SK-N-SH treated with all-trans-retinoic acid at 6 μM for 48 hours (cell line): ENCODE data around the gene CRYBB2.

Source experiments
- BACH2 ChIP-seq: fragments of 250-450 bp; sonication (Bioruptor Pico); IDR thresholded peaks from 2 replicates; pipeline ENCODE4 v1.9.0; 2021; ENCODE audit warnings: mild to moderate bottlenecking, borderline replicate concordance
- CREB5 ChIP-seq: fragments of 250-450 bp; sonication (Bioruptor Pico); IDR thresholded peaks from 2 replicates; pipeline ENCODE4 v1.5.1; 2020; ENCODE audit warnings: low read depth, mild to moderate bottlenecking, moderate library complexity
- GLIS3 ChIP-seq: fragments of 250-450 bp; sonication (Bioruptor Pico); IDR thresholded peaks from 2 replicates; pipeline ENCODE4 v1.5.0; 2020; ENCODE audit warnings: mild to moderate bottlenecking, moderate library complexity
- ZFP30 ChIP-seq: fragments of 450-650 bp; formaldehyde crosslinking; IDR thresholded peaks from 2 replicates; pipeline ENCODE4 v1.5.0; 2022; ENCODE audit warnings: mild to moderate bottlenecking, moderate library complexity
- ZNF565 ChIP-seq: fragments of 450-650 bp; formaldehyde crosslinking; conservative IDR thresholded peaks from 2 replicates; pipeline ENCODE4 v1.5.0; 2020; ENCODE audit warnings: low read depth, mild to moderate bottlenecking, moderate library complexity
- ZNF70 ChIP-seq: fragments of 450-650 bp; formaldehyde crosslinking; IDR thresholded peaks from 2 replicates; pipeline ENCODE4 v1.5.0; 2020; ENCODE audit warnings: mild to moderate bottlenecking, moderate library complexity
- TF ChIP-seq, protein P1 (sequence below): fragments of 250-450 bp; sonication (Bioruptor Pico); IDR thresholded peaks from 2 replicates; pipeline ENCODE4 v1.8.0; 2020; ENCODE audit warnings: mild to moderate bottlenecking, moderate library complexity, borderline replicate concordance
- TF ChIP-seq, protein P2 (sequence below): fragments of 250-450 bp; sonication (Bioruptor Pico); IDR thresholded peaks from 2 replicates; pipeline ENCODE4 v1.5.1; 2021; ENCODE audit warnings: mild to moderate bottlenecking, moderate library complexity
- TF ChIP-seq, protein P3 (sequence below): fragments of 250-450 bp; sonication (Bioruptor Pico); IDR thresholded peaks from 2 replicates; pipeline ENCODE4 v1.5.0; 2020; ENCODE audit warnings: mild to moderate bottlenecking, moderate library complexity

GRCh38 chr22:25232301-25232700, 12.9 kb downstream of the CRYBB2 start:
- TF ChIP-seq GLIS3 (no peak), ZNF70 (no peak), ZFP30 (no peak), ZNF565 (no peak), CREB5 (CRISPR knock-in tag) (no peak), BACH2 (CRISPR knock-in tag) (no peak)
- TF ChIP-seq, protein P1, sequence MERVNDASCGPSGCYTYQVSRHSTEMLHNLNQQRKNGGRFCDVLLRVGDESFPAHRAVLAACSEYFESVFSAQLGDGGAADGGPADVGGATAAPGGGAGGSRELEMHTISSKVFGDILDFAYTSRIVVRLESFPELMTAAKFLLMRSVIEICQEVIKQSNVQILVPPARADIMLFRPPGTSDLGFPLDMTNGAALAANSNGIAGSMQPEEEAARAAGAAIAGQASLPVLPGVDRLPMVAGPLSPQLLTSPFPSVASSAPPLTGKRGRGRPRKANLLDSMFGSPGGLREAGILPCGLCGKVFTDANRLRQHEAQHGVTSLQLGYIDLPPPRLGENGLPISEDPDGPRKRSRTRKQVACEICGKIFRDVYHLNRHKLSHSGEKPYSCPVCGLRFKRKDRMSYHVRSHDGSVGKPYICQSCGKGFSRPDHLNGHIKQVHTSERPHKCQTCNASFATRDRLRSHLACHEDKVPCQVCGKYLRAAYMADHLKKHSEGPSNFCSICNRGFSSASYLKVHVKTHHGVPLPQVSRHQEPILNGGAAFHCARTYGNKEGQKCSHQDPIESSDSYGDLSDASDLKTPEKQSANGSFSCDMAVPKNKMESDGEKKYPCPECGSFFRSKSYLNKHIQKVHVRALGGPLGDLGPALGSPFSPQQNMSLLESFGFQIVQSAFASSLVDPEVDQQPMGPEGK, result no peak
- TF ChIP-seq, protein P2, sequence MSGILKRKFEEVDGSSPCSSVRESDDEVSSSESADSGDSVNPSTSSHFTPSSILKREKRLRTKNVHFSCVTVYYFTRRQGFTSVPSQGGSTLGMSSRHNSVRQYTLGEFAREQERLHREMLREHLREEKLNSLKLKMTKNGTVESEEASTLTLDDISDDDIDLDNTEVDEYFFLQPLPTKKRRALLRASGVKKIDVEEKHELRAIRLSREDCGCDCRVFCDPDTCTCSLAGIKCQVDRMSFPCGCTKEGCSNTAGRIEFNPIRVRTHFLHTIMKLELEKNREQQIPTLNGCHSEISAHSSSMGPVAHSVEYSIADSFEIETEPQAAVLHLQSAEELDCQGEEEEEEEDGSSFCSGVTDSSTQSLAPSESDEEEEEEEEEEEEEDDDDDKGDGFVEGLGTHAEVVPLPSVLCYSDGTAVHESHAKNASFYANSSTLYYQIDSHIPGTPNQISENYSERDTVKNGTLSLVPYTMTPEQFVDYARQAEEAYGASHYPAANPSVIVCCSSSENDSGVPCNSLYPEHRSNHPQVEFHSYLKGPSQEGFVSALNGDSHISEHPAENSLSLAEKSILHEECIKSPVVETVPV (CRISPR knock-in tag), result no peak
- TF ChIP-seq, protein P3, sequence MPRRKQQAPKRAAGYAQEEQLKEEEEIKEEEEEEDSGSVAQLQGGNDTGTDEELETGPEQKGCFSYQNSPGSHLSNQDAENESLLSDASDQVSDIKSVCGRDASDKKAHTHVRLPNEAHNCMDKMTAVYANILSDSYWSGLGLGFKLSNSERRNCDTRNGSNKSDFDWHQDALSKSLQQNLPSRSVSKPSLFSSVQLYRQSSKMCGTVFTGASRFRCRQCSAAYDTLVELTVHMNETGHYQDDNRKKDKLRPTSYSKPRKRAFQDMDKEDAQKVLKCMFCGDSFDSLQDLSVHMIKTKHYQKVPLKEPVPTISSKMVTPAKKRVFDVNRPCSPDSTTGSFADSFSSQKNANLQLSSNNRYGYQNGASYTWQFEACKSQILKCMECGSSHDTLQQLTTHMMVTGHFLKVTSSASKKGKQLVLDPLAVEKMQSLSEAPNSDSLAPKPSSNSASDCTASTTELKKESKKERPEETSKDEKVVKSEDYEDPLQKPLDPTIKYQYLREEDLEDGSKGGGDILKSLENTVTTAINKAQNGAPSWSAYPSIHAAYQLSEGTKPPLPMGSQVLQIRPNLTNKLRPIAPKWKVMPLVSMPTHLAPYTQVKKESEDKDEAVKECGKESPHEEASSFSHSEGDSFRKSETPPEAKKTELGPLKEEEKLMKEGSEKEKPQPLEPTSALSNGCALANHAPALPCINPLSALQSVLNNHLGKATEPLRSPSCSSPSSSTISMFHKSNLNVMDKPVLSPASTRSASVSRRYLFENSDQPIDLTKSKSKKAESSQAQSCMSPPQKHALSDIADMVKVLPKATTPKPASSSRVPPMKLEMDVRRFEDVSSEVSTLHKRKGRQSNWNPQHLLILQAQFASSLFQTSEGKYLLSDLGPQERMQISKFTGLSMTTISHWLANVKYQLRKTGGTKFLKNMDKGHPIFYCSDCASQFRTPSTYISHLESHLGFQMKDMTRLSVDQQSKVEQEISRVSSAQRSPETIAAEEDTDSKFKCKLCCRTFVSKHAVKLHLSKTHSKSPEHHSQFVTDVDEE, result no peak
